Subcutaneous adipose tissue (tissue), 4 donors: ENCODE data around the gene KCNQ5. TPM values are rescaled to one million over a fixed set of nuclear protein-coding genes. Genes with fewer than 3 reads are reported as not detected.

Source experiments
- total RNA-seq, 4 donors: library from RNA; depleted of rRNA; stranded (reverse); fragments of >200 nt; gene quantifications; one replicate each; pipeline ENCODE4 v1.1.0, GENCODE V29; 2016
- TF ChIP-seq, protein P1 (sequence below): fragments of 450-650 bp; IDR thresholded peaks from one replicate; pipeline ENCODE4 v1.5.1; 2016; ENCODE audit warnings: low read depth, mild to moderate bottlenecking, control low read depth, antibody characterized with exemption, moderate library complexity

Gene KCNQ5
- total RNA-seq, 4 donors from 2014 or later = 0.17 TPM; not detected in 3

DNA sequence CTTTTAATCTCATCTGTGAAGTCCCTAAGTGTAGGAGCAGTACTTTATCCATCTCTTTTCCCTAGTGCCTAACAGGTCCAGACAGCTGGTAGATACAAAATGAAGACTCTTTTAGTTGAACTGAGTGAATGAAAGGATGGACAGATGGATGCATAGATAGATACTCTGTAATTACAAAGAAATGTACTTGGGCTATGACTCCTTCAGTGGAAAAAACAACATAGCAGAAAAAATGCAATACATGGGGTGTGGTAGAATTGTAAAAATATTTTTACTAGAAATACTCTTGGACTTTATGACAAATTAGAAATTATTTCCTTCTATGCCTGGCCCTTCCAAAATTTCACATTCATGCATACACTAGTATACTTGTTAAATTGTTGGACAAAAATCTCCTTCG is 29.3 kb downstream of the KCNQ5 start:
- TF ChIP-seq, protein P1, sequence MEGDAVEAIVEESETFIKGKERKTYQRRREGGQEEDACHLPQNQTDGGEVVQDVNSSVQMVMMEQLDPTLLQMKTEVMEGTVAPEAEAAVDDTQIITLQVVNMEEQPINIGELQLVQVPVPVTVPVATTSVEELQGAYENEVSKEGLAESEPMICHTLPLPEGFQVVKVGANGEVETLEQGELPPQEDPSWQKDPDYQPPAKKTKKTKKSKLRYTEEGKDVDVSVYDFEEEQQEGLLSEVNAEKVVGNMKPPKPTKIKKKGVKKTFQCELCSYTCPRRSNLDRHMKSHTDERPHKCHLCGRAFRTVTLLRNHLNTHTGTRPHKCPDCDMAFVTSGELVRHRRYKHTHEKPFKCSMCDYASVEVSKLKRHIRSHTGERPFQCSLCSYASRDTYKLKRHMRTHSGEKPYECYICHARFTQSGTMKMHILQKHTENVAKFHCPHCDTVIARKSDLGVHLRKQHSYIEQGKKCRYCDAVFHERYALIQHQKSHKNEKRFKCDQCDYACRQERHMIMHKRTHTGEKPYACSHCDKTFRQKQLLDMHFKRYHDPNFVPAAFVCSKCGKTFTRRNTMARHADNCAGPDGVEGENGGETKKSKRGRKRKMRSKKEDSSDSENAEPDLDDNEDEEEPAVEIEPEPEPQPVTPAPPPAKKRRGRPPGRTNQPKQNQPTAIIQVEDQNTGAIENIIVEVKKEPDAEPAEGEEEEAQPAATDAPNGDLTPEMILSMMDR = no peak

DNA sequence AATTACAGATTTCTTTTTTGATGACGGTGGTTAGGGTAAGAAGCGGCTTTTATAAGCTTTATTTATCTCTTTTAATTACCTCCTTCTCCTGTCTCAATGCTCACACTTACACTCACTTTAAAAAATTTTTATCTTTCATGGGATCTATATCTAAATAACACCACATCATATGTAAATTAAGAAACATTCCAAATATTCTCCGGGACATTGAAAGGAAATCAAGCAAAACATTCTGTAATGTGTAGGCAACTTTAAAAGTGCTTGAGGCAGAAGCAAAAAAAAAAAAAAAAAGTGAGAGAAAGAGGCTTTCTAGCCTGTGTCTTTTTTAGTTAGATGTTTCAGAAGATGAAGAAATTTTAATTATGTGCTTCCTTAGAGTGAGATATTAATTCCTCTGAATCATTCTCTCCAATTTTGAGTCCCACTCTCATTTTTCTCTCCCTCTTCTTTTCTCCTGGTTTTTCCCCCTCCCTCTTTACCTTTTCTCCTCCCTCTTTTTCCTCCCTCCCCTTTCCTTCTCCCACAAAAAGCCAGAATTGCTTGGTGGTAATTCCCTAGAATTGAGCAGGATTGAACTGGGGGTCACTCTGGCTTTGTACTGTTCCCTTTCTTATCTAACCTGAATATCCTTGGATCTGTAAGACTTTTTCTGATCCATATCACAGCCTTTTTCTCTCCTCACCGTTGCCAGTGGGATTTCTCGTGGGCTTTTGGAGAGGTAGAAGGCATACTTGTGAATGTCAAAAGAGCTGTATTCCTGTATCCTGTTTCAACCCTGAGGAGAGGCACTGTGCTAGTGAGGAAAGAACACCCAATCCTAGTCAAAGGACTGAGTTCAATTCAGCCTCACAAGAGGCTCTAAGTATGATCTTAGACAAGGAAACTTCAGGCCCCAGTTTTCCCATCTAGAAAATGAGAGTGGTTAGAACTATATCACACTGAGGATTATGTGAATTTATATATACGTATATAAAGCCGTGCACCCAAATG is 30.4 kb downstream of the KCNQ5 start:
- TF ChIP-seq, protein P1 = no peak

DNA sequence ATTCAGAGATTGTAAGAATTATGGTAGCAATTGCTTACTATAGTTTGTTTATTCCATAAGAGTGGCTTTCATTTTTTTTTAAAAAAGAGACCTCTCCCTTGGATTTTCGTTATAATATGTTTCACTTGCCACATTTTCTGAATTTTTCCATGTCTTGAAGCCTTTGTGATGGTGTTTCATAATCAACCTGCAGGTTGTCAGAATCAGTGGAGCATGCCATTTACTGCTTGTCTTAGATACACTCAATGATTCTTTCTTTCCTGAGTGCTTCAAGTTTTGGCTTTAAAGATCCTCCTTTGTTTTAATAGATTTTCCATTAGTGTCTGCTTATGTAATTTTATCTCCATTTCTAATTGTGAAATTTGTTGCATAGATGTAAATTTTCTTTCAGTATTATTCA is 31.2 kb downstream of the KCNQ5 start:
- TF ChIP-seq, protein P1 = no peak

DNA sequence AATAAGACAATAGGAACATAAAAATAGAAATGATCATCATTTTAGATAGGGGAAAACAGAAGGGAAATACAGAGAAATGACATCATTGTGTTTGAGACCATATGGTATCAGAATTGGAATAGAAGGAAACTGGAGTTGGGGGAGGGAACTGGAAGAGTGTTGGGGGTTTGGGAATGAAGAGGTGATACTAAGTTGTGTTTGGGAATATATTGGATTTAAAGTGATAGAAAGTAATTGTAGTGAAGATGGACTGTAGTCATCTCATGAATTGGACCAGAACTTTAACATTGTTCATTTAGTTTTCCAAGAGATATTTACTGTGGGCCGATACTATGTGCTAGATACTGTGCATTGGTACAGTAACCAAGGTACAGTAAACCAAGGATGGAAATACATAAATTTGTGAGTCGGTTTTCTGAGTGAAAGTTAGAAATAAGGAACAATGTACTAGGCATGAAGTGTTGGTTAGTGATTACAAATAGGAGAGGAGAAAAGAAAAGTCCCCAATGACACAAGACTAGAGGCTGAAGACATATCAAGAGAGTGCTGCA is 32.3 kb downstream of the KCNQ5 start:
- TF ChIP-seq, protein P1 = no peak

DNA sequence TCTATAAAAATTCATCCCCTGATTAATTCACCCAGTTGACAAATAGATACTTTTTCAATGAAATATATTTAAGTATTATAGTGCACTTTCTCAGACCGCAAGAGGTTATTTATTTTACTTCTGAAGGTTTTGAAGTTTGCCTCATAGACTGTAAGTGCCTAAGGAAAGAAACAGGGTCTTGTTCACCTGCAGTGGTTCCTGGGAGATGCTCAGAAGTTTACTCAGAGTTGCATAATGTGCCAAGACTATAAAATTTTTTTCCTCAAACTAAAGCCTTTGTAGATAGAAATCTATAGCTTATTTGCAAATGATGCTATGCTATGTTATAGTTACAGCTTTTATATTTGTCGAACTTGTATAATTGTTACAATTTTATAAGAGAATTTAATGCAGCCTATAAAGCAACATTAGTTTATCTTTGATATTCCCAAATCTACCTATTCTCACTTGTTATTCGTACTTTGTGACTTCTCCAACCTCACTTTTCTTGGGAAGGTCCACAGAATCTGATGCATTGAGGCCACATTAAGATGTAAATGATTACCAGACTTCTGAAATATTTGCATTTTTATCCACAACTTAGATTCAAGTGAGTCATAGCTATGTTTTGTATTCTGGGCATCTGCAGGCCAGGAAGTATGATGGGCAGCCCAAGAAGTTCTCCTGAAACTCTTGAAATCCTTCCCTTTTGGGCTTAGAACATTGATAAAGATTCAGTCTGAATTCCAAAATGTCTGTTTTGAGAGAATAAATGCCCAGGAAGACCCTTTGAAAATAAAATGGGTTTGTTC is 35.7 kb downstream of the KCNQ5 start:
- TF ChIP-seq, protein P1 = no peak

DNA sequence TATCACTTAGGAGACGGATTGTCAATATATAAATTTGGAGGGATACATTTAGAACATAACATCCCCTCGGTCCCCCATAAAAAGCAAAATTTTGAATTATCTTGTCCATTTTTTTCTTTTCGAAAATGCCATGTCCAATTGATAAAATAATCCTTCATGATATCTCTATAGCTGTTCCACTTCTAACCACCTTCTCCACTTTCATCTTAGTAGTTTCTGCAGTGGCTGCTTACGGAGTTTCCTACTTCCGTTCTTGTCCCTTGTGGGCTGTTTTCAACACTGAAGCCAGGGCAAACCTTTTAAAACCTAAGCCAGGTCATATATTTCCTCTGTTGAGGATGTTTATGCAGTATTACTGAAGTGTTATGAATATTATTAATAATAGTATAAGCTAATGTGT is 37.9 kb downstream of the KCNQ5 start:
- TF ChIP-seq, protein P1 = no peak

DNA sequence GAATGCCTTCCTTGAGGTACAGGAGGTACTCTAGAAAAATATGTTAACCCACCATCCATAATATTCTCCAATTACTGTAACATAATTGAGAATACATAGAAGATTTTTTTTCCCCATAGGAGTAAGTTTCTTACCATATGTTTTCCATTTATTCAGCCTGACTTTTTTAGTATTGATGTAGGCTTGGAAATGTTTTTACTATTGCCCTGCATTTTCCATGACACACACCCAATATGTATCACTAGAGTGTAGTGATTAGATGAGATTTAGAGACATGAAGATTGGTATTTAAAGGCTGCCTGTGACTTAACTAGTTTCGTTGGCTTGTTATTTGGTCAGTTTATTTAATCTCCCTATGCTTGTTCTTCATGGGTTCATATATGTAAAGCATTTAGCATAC is 39.5 kb downstream of the KCNQ5 start:
- TF ChIP-seq, protein P1 = no peak
